GM18499 (cell line): ENCODE measurements around the gene NRF1.

Experiments used
- ATAC-seq: cut with Tn5 transposase; IDR thresholded peaks from one replicate; pipeline ENCODE4 v1.9.1; 2021; ENCODE audit warnings: moderate number of reproducible peaks; ENCODE audit not compliant: insufficient read depth, unreplicated experiment

Gene NRF1

DNA sequence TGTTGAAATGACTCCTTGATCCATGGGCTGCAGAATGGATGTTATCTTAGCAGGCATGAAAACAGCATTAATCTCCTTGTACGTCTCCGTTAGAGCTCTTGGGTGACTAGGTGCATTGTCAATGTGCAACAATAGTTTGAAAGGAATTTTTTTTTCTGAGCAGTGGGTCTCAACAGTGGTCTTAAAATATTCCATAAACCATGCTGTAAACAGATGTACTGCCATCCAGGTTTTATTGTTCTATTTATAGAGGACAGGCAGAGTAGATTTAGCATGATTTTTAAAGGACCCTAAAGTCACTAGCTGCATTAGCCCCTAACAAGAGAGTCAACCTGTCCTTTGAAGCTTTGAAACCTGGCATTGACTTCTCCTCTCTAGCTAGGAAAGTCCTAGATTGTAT is 64.0 kb downstream of the NRF1 start:
- ATAC-seq: no peak

DNA sequence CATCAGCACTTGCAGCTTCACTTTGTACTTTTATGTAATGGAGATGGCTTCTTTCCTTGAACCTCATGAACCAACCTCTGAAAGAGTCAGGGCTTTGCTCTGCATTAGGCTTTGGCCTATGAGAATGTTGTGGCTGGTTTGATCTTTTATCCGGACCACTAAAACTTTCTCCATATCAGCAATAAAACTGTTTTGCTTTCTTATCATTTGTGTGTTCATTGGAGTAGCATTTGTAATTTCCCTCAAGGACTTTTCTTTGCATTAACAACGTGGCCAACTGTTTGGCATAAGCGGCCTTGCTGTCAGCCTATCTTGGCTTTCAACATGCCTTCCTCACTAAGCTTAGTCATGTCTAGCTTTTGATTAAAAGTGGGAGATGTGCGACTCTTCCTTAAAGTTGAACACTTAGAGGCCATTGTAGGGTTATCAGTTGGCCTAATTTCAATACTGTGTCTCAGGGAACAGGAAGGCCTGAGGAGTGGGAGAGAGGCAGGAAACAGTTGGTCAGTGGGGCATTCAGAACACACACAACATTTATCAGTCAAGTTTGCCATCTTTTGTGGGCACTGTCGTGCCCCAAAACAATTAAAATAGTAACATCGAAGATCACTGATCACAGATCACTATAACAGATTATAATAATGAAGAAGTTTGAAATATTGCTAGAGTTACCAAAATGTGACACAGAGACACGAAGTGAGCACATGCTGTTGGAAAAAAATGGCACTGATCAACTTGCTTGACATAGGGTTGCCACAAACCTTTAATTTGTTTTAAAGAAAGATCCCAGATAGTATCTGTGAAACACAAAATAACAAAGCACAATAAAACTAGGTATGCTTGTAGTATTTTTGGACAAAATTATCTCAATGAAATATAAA is 64.7 kb downstream of the NRF1 start:
- no peak for ATAC-seq

DNA sequence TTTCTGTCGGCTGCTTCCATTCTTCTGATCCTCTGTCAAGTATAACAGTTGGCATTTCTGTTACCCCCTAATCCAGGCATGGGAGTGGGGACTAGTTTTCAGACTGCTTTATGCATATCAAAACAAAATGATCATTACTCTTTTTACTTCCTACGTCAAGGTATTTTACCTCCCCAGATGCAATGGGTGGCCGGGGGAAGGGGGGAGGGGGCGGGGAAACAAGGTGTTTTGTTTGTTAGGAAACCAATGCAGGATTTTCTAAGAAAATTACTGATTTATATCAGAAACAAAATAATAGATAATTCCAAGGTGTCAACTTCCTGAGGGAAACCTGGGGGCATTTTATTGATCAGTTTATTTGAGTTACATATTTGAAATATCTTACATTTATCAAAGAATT is 66.3 kb downstream of the NRF1 start:
- ATAC-seq: no peak

DNA sequence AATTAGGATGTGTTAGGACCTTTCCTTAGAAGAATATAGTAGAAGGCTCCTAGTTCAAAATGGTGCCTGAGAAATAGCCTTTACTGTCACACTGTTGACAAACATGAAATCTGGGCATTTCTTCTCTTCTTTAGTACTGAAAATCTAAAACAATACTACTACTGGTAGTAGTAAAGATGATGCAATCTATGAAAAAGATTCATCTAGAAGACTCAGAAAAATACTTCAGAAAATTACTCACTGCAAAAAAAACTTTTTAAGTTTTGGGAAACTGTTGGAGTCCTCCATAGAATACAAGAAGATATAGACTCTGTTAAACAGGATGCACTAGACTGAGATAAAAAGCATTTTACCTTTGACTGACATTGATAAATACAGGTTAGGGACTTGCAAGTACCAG is 67.1 kb downstream of the NRF1 start:
- ATAC-seq: no peak

DNA sequence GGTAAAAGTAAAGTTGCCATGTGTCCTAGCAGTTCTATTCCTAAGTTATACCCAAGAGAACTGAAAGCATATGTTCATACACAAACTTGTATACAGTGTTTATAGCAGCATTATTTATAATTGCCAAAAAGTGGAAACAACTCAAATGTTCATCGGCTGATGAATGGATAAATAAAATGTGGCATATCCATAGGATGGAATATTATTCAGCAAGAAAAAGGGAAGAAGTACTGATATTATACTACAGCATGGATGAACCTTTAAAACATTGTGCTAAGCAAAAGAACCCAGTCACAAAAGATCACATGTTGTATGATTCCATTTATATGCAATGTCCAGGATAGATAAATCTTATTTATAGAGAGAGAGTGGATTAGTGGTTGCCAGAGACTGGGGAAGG is 68.9 kb downstream of the NRF1 start:
- ATAC-seq: no peak

DNA sequence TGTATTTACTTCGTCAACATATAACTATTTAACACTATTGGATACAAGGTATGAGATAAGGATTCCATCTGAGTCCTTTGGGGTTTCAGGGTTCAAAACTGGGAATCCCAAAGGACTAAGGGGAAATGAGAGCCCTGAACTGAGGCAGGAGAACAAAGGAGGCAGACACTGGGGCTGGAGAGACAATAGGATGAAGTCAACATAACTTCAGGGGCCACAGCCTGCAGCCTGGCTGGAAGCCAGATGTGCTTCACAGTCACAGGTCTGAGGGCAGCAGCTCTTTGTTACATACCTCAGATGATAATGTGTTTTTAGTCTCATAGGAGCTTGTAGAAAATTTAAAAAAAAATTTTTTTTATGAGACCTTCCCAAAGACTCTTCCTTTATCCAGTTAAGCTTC is 73.3 kb downstream of the NRF1 start:
- no peak for ATAC-seq

DNA sequence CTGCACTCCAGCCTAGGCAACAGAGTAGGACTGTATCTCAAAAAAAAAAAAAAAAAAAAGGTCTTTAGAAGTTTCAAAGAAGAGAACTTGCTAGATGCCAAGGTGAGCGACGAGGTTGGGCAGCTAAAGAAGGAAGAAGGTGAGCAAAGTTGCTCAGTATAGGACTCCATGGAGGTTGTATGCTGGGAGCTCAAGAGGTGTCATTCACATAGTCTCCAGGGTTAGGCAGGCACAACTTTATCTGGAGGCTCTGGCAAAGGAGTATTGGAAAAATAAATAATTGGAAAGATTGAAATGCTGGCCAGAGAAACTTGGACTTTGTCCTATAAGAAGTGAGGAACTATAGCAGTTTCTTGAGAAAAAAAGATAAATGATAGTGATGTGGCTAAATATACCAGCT is 74.5 kb downstream of the NRF1 start:
- no peak for ATAC-seq

DNA sequence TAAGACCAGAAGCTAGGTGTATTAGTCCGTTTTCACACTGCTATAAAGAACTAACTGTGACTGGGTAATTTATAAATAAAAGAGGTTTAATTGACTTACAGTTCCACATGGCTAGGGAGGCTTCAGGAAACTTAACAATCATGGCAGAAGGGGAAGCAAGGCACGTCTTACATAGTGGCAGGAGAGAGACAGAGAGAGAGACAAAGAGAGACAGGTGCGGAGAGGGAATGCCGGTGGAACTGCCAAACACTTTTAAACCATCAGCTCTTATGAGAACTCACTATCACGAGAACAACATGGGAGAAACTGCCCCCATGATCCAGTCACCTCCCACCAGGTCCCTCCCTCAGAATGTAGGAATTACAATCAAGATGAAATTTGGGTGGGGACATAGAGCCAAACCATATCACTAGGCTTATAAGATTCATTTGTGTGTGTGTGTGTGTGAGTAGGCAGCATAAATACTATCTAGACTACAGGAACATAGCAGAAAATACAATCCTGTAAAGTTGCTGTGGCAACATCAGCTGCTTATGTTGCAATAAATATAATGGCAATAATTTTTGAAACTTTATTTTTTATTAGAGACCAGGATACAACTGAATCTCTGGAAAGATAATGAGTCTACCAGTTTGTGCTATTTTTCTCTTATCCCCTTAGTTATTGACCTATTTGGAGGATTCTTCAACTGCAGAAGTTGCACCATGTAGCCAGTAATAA is 77.1 kb downstream of the NRF1 start:
- ATAC-seq: no peak

DNA sequence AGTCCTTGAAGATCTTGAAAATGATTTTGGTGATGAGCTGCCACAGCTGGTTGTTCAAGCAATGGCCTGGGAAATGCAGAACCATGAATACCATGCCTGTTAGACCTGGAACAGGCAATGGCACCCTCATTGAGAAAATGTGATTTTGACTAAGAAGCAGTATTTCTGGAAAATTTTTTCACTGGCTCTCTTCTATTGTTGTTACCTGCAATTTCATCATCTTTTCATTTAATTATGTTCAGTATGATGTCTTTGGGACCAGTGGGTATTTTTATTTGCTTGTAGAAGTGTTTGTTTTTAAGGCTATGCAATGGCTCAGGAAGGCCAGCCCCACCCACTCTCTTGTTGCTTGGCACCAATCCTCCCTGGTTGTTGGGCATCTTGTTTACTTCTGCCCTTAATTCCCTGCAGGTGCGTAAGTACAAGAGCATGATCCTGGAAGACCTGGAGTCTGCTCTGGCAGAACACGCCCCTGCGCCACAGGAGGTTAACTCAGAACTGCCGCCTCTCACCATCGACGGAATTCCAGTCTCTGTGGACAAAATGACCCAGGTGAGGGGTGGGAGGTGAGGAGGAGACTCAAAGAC is 78.6 kb downstream of the NRF1 start:
- no peak for ATAC-seq

DNA sequence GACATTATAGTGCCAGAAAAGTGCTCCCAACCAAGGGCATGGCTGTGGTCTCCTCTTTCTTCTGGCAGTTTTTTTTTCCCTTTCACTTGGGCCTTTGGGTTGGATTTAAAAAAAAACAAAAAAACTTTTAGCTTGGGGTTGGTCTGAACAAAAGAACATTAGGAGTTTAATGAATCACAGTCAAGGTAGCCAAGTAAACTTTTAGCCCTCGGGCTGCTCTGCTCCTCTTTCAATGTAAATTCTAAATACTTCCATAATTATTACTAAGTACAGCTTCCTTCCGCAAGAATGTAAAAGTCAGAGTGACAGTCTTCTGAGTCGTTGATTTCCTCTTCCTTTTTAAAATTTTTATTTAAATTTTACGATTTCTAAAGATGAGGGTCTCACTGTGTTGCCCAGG is 79.2 kb downstream of the NRF1 start:
- ATAC-seq: no peak

DNA sequence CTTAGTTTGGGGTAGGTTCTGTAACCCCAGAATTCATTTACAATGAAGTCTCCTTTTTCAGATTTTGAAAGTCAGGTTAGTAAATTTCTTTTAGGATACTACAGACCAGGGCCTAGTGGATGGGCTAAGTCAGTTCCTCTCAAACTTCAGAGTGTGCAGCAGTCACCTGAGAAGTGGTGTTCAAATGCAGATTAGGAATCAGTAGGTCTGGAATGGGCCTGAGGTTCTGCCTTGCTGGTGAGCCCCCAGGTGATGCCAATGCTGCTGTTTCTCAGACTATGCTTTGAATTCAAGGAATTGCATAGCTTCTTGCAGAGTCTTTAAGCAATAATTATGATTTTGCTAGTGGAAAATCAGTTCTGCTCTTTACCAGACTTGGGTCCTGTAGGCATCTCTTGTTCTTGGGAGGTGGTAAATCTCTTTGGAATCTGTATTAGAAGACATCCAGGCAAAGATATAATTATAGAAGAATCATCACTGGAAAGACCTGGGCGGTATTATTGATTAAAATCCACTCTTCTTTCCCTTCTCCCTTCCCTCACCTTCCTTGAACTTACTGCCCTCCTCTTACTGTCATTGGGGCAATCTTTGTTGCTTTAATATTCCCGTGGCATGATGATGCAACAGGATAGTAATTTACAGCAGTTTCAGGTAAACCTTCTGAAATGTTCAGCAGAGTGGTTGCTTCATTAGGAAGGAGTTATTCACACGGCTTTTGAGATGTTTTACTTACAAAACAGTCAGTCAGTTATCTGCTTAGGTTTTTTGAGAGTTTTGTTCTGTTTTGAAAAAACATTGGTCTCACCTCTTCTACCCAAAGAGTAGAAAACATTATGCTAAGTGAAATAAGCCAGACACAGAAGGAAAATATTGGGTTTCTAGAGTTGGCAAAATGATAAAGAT is 87.2 kb downstream of the NRF1 start:
- ATAC-seq: no peak

DNA sequence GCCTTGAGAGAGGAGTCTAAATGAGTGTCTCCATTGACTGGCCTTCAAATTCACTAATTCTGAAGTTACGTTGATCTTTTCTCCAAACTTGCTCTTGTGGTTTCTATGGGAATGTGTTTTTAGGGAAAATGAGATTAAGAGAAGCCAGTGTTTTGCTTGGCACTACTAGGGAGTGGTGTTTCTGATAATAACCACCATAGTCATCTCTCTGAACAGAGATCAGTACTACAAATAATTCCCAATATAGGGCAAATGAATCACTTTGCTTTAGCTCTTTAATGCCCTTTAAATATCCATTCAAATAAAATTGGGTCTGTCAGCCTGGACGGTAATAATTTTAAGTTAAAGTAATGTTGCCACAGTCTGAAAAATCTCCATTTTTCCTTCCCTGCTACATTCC is 90.8 kb downstream of the NRF1 start:
- ATAC-seq: no peak

DNA sequence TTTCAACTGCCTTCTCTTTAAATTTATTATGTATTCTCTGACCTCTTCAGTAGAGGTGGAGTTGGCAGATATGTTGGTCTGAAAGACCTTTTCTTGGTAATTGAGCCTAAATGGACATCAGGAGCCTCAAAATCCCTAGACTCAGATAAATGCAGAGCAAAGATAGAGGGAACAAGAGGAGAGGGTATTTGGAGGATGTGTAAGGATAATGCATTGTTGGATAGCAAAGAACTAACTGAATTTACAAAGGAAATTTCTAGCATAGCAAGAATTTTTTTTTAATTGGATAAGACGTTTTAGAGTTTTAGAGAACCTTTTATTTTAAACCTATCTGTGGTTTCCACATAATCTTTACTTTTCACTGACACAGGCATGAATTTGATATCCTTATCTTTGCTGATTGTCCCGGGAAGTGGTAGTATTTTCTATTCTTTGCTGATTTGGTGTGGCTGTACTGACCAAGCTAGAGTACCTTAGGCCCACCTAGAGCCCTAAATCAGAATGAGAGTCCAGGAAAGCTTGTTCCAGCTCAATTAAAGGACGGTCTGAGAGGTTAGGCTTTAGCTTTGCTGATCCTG is 91.3 kb downstream of the NRF1 start:
- no peak for ATAC-seq

DNA sequence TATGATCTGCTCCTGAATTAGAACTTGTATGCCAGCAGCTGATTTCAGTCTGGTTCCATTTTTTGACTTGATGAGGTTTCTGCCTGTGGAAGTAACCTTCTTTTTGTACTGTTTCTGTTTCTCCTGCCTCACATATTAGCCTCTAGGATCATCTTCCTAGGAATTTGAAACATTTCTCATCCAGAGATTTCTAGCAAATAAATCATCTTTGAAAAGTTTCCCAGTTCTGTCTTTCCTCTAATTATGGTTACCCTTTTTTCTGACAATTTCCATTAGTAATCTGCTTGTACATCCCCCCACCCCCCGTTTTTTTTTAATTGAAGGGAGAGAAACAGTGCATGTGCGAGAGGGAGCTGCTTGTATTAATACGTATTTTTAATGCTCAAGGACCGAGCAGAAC is 92.2 kb downstream of the NRF1 start:
- no peak for ATAC-seq

DNA sequence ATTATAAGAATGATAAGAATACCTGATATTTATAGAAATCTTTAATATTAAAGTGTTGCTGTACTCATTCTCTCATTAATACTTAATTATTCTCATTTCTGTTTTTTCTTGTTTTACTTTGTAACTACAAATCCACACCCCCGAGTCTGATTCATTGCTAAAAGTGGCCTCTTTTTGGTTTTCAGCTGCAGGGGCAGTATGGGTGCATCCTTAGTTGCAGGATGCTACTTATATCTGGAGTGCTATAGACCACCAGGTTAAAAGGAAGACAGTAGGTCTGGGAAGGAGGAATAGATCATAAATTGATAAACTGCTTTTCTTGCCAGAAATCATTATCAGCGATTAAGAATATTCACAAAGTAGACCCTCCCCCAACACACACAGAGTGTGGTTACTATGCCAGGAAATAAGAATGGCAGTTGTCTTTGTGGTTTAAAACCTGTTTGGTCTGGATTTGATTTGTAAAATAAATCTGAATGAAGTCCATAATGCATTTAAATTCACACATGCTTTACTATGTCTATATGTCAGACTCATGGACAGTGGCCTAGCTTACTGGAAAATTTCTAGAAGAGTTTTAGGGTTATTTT is 96.5 kb downstream of the NRF1 start:
- no peak for ATAC-seq

DNA sequence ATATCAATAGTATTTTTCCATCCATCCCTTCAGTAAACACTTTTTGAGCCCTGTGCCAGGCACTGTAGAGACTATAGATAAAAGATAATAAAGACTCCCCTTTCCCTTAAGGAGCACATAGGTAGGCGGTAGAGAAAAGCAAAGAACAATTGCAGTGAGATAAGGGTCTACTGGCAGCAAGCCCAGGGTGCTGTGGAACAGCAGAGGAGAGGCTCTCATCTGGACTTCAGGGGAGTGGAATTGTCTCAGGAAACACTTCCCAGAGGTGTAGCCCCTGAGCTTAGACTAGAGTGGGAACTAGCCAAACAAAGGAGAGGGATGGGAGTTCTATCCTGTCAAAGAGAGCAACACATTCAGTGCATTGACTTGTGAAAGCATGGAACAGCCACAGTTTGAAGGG is 102.0 kb downstream of the NRF1 start:
- ATAC-seq: no peak

DNA sequence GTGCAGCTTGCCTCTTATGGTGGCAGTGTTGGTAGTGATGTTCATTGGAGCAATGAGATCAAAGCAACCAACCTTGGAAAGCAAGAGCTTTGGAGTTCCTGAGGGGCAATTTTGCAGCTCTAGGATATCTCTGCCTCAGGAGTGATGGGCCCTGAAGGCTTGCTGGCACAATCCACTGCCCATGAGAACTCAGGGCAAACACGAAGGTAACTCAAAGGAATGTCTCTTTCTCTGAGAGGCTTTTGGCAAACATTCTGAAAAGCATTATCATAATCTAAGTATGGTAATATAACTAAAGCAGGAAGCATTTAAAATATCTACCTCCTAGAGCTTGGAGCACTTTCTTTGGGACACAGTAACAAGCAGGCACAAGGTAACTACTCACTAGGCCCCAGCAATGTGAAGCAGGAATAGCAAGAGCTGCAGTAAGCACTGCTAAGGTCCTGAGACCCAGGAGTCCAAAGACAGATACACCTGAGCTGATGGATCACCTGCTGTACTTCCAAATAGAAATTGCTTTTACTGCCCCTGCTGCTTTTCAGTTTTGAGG is 103.1 kb downstream of the NRF1 start:
- no peak for ATAC-seq

DNA sequence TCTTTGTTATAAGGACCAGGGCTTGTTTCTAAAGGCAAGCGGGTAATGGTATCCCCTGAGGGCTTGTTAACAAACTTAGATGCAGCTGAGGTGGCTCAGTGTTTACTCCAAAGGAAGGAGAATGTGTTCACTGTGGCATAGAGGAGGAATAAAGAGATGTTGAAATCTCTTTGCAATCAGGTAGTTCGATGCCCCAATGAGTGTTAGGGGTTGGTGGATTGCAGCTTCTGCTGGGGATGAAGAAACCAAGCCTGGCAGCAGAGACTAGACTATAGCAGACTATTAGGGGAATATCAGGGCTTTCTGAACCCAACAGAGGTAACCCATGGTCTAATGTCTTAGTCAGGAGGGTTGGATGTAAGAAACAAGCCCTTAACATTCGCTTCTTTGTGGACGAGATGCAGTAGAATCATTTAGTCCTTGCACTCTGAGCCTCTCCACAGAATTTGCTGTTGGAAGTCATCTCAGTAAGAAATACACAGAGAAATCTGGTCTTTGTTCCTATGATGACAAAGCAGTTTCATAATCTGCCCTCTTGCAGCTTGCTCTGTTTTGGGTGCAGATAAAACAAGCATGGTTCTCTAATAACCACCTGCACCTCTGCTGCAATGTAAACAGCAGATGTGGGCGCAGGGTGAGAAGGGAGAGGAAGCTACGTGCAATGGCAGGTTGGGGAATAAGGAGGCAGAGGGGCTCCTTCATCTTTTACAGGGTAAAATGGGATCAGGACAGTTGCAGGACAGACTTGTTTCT is 108.6 kb downstream of the NRF1 start:
- ATAC-seq: no peak

DNA sequence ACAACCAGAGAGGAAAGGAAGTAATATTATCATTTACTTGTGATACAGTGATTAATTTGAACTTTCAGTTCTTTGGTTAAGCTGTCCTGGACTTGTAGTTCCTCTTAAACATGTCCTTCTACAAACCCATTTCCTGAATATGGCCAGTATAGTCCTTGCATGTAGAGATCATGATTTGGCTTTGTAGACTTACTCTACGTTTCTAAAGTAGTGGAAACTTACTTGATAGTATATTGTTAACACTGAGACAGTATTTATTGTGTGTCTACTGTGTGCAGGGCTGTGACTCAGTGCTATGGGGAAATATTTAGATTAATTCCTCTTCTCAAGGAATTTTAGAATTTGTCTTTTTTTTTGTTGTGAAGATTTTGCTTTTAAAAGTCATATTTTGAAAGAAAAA is 109.5 kb downstream of the NRF1 start:
- ATAC-seq: no peak
